ENCODE measurements around the gene PKD1L1. TPM values are rescaled to one million over a fixed set of nuclear protein-coding genes. Genes with fewer than 3 reads are reported as not detected.

Gene PKD1L1
- total and polyA plus RNA-seq, 12 donors = 0.11 to 1.0 (median 0.17) TPM; not detected in 1

DNA sequence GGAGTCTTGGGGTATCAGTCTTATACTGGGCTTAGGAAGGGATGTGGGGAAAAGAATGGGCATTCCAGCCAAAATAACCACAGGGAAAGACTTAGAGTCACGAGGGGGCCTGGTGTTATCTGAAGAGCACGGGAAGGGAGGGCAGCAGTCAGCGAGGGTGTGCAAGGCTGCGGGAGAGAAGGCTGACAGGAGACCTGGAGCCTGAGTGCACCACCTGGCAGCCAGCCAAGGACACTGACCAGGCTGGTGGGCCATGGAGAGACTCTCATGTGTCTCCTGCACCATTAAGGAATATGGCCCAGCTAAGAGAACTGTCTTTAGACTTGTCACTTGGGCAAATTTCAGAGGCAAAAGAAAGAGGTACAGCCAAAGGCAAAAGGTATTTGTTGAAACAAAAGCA is 69.6 kb downstream of the PKD1L1 start:
- 23 to 46% (median 39%) methylated on average over 4 of the region's 4 CpGs for WGBS, 4 donors
- Histone ChIP-seq H3K27ac (no peak overlapping the region), H3K9me3 (replicated peaks in 1 of 3) (no peaks in the 10 kb centered on the region), H3K4me3 (no peak overlapping the region), H3K4me1 (replicated peaks in 1 of 2) (no peaks in the 10 kb centered on the region), H3K27me3 (no peaks in the 10 kb centered on the region), H3K36me3 (replicated peaks in 1 of 2) (no peaks in the 10 kb centered on the region)
- peak in 1 of 7 donors; percentile 41 for DNase-seq
- TF ChIP-seq, protein P1, sequence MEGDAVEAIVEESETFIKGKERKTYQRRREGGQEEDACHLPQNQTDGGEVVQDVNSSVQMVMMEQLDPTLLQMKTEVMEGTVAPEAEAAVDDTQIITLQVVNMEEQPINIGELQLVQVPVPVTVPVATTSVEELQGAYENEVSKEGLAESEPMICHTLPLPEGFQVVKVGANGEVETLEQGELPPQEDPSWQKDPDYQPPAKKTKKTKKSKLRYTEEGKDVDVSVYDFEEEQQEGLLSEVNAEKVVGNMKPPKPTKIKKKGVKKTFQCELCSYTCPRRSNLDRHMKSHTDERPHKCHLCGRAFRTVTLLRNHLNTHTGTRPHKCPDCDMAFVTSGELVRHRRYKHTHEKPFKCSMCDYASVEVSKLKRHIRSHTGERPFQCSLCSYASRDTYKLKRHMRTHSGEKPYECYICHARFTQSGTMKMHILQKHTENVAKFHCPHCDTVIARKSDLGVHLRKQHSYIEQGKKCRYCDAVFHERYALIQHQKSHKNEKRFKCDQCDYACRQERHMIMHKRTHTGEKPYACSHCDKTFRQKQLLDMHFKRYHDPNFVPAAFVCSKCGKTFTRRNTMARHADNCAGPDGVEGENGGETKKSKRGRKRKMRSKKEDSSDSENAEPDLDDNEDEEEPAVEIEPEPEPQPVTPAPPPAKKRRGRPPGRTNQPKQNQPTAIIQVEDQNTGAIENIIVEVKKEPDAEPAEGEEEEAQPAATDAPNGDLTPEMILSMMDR (IDR thresholded peaks at IDR 0.05) = no peak
- TF ChIP-seq POLR2A (IDR thresholded peaks at IDR 0.05) = no peak
- intact Hi-C loops (cut with DNase I) = no loop called here

DNA sequence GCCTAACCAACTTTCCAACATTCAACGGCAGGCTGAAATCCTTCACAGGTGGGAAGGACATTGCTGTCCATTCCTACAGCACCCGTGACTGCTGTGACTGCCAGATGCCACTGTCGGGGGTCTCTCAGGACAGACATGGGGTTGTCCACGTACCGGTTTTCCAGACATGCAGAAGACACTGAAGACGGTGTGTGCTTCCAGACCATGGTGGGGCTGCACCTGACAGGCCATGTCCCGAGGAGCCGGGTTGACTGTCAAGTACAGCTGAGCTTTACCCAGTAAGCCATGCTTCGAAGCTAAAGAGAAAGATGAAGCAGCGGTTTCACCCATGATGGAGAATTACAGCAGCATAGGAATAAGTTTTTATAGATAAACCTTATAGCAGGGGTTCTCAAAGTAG is 70.9 kb downstream of the PKD1L1 start:
- 91 to 100% (median 94%) methylated on average over 4 to 10 of the region's 10 CpGs for WGBS, 4 donors
- no peak for TF ChIP-seq POLR2A (IDR thresholded peaks at IDR 0.05)
- H3K4me1 ChIP-seq (replicated peaks in 1 of 2) = no peaks in the 10 kb centered on the region
- H3K9me3 ChIP-seq (replicated peaks in 1 of 3) = no peaks in the 10 kb centered on the region
- intact Hi-C loops (cut with DNase I) = no loop called here
- no peak overlapping the region for H3K4me3 ChIP-seq
- no peaks in the 10 kb centered on the region for H3K27me3 ChIP-seq
- peak in 1 of 7 donors; percentile 14 for DNase-seq
- no peaks in the 10 kb centered on the region for H3K36me3 ChIP-seq (replicated peaks in 1 of 2)
- no peak overlapping the region for H3K27ac ChIP-seq

DNA sequence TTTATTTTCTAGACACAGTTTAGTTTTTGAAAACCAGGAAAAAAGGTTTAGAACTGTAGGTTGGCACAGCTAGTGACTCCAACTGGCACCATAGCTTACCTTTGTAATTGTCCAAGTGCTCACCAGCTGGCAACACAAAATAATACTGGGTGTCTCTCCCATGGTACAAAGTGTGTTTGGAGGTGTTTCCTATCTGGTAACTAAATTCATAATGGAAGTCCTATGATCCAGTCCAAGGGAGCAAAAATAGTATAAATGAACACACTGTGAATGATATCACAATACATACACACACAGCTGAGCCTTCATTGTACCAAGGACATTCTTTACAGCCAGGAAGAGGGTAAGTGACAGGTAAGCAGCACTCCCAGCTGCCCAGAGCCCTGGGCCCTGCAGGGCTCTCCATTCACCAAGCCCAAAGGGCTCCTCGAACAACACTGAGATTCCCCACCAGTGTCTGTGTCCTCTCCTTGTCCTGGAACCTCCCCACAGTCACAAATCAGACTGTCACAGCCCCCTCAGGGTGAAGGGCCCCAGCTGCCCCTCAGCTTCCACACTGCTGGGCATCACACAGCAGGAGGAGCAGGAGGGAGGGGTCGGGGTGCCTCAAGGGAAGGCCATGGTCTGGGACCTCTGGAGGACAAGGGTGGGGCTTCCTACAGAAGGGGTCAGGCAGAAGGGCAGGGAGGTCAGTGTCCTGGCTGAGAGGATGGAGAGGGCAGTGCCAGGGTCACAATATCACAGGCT is 72.1 kb downstream of the PKD1L1 start:
- intact Hi-C loops (cut with DNase I) = no loop called here
- WGBS, 4 donors = 65 to 95% (median 82%) methylated on average over 2 of the region's 2 CpGs

DNA sequence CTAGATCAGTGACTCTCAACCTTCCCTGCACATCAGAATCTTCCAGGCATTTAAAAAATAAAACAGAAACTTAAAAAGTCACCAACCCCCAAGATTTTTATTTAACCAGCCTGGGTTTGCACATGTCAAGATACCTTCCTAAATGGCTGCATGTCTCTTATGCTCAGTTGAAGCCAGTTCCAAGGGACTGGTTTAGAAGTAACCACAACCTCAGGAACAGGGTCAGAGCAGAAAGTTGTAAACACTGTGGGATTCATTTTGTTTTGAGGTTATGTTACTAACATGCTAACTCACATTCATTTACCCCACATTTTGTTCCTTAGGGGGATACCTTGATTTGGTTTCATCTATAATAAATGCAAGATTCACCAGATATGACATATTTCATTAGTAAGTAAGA is 72.9 kb downstream of the PKD1L1 start:
- no peaks in the 10 kb centered on the region for H3K27me3 ChIP-seq
- H3K27ac ChIP-seq = no peak overlapping the region
- TF ChIP-seq, protein P1 (IDR thresholded peaks at IDR 0.05) = no peak
- no peak for TF ChIP-seq POLR2A (IDR thresholded peaks at IDR 0.05)
- intact Hi-C loops (cut with DNase I) = no loop called here
- H3K9me3 ChIP-seq (replicated peaks in 1 of 3) = no peaks in the 10 kb centered on the region
- no peaks in the 10 kb centered on the region for H3K4me1 ChIP-seq (replicated peaks in 1 of 2)
- no peak for DNase-seq
- no peaks in the 10 kb centered on the region for H3K36me3 ChIP-seq (replicated peaks in 1 of 2)
- H3K4me3 ChIP-seq = no peak overlapping the region

More for the DNA sequence above, 72.1 kb downstream of the PKD1L1 start:
- no peaks in the 10 kb centered on the region for H3K27me3 ChIP-seq
- no peaks in the 10 kb centered on the region for H3K4me1 ChIP-seq (replicated peaks in 1 of 2)
- TF ChIP-seq POLR2A (IDR thresholded peaks at IDR 0.05) = no peak
- TF ChIP-seq, protein P1 (IDR thresholded peaks at IDR 0.05) = no peak
- no peak overlapping the region for H3K27ac ChIP-seq
- H3K4me3 ChIP-seq = no peak overlapping the region
- H3K9me3 ChIP-seq (replicated peaks in 1 of 3) = no peaks in the 10 kb centered on the region
- DNase-seq = peak in 1 of 7 donors; percentile 9
- no peaks in the 10 kb centered on the region for H3K36me3 ChIP-seq (replicated peaks in 1 of 2)

DNA sequence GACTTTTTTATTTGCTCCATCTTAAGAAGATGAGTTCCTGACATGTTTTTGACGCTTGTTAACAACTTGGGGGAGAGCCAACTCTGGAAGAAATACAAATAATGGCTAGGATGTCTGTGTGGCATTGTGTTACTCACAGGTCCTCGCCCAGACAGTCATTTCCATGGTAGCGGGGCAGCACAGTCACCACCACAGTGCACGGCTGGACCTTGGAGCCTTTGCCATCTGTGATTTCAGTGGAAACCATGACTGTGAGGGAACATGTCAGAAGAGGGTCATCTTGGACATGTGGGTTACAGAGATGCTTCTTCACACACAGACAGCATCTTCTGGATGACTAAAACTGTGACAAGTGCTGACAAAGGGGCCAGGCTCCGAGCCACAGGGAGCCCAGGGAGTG is 74.5 kb downstream of the PKD1L1 start:
- no peak overlapping the region for H3K4me3 ChIP-seq
- H3K27me3 ChIP-seq = no peaks in the 10 kb centered on the region
- H3K4me1 ChIP-seq (replicated peaks in 1 of 2) = no peaks in the 10 kb centered on the region
- H3K9me3 ChIP-seq (replicated peaks in 1 of 3) = no peaks in the 10 kb centered on the region
- peak in 1 of 7 donors; percentile 29 for DNase-seq
- no peak overlapping the region for H3K27ac ChIP-seq
- no peaks in the 10 kb centered on the region for H3K36me3 ChIP-seq (replicated peaks in 1 of 2)
- no peak for TF ChIP-seq POLR2A (IDR thresholded peaks at IDR 0.05)
- TF ChIP-seq, protein P1 (IDR thresholded peaks at IDR 0.05) = no peak
- intact Hi-C loops (cut with DNase I) = no loop called here
- WGBS, 4 donors = 85 to 87% (median 86%) methylated on average over 4 to 5 of the region's 5 CpGs

Data from adrenal gland (tissue), 12 donors.